KMS-11 (cell line): ENCODE data around the gene ADGRB3.

ENCODE experiments used
- H2AFZ ChIP-seq: fragments of 200-600 bp; sonication (generic); 2 replicates; pipeline ENCODE4 v1.6.1; 2016; ENCODE audit warnings: antibody characterized with exemption, mixed run types, low read depth
- H3K27ac ChIP-seq: fragments of 200-600 bp; sonication (generic); 2 replicates; pipeline ENCODE4 v1.6.1; 2016; ENCODE audit warnings: mild to moderate bottlenecking, mixed run types
- H3K27me3 ChIP-seq: fragments of 200-600 bp; sonication (generic); 2 replicates; pipeline ENCODE4 v1.6.1; 2017; ENCODE audit warnings: mild to moderate bottlenecking, low read depth, mixed run types, moderate library complexity; ENCODE audit not compliant: insufficient read depth
- H3K36me3 ChIP-seq: fragments of 200-600 bp; sonication (generic); 2 replicates; pipeline ENCODE4 v1.6.1; 2017; ENCODE audit warnings: mild to moderate bottlenecking, mixed run types; ENCODE audit not compliant: insufficient read depth
- H3K4me1 ChIP-seq: fragments of 200-600 bp; sonication (generic); 2 replicates; pipeline ENCODE4 v1.6.1; 2016; ENCODE audit warnings: mild to moderate bottlenecking, low read depth, mixed run types; ENCODE audit not compliant: poor library complexity, severe bottlenecking
- H3K4me2 ChIP-seq: fragments of 200-600 bp; sonication (generic); 2 replicates; pipeline ENCODE4 v1.7.0; 2016; ENCODE audit warnings: mild to moderate bottlenecking, mixed run types
- H3K4me3 ChIP-seq: fragments of 200-600 bp; sonication (generic); IDR thresholded peaks from 2 replicates; pipeline ENCODE4 v1.6.1; 2017; ENCODE audit warnings: low read depth, low read length, mixed read lengths; ENCODE audit not compliant: insufficient read depth
- H3K79me2 ChIP-seq: fragments of 200-600 bp; sonication (generic); 2 replicates; pipeline ENCODE4 v1.6.1; 2016; ENCODE audit warnings: low read depth, mixed run types; ENCODE audit not compliant: insufficient read depth
- H3K9ac ChIP-seq: fragments of 200-600 bp; sonication (generic); 2 replicates; pipeline ENCODE4 v1.6.1; 2016; ENCODE audit warnings: mild to moderate bottlenecking, mixed run types
- H4K20me1 ChIP-seq: fragments of 200-600 bp; sonication (generic); 2 replicates; pipeline ENCODE4 v1.6.1; 2016; ENCODE audit warnings: mild to moderate bottlenecking, mixed run types; ENCODE audit not compliant: insufficient read depth
- TF ChIP-seq, protein P1 (sequence below): fragments of 200-600 bp; sonication (generic); conservative IDR thresholded peaks from 2 replicates; pipeline ENCODE4 v1.6.1; 2017; ENCODE audit warnings: low read depth, mild to moderate bottlenecking, antibody characterized with exemption, low read length, moderate library complexity, mixed read lengths

ADGRB3 gene

DNA sequence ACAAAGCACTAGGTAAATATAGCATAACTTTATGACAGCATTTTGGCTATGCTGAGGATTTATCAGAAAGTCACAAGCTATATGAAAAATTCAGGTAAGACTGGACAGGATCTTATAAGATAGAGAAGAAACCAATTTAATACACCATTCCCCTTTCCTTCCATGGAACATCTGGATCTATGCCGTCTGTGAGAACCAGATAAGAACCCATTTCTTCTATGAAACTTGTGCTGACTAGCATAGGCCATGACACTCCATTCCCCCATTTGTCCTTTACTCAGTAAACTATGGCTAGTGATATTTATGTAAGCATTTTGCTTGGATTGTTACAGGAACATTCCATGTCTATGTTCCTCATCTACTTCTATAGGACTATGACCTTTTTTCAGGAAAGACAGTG is 437.7 kb downstream of the ADGRB3 start:
- H3K36me3 ChIP-seq: no peaks in the 10 kb centered on the region
- no peaks in the 10 kb centered on the region for H3K27me3 ChIP-seq
- H3K4me3 ChIP-seq: no peak overlapping the region
- H3K4me1 ChIP-seq: no peaks in the 10 kb centered on the region
- H2AFZ ChIP-seq: no peak overlapping the region
- H3K9ac ChIP-seq: no peak overlapping the region
- H3K27ac ChIP-seq: no peak overlapping the region
- TF ChIP-seq, protein P1, sequence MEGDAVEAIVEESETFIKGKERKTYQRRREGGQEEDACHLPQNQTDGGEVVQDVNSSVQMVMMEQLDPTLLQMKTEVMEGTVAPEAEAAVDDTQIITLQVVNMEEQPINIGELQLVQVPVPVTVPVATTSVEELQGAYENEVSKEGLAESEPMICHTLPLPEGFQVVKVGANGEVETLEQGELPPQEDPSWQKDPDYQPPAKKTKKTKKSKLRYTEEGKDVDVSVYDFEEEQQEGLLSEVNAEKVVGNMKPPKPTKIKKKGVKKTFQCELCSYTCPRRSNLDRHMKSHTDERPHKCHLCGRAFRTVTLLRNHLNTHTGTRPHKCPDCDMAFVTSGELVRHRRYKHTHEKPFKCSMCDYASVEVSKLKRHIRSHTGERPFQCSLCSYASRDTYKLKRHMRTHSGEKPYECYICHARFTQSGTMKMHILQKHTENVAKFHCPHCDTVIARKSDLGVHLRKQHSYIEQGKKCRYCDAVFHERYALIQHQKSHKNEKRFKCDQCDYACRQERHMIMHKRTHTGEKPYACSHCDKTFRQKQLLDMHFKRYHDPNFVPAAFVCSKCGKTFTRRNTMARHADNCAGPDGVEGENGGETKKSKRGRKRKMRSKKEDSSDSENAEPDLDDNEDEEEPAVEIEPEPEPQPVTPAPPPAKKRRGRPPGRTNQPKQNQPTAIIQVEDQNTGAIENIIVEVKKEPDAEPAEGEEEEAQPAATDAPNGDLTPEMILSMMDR: no peak
- H4K20me1 ChIP-seq: no peaks in the 10 kb centered on the region
- no peak overlapping the region for H3K4me2 ChIP-seq
- no peaks in the 10 kb centered on the region for H3K79me2 ChIP-seq

DNA sequence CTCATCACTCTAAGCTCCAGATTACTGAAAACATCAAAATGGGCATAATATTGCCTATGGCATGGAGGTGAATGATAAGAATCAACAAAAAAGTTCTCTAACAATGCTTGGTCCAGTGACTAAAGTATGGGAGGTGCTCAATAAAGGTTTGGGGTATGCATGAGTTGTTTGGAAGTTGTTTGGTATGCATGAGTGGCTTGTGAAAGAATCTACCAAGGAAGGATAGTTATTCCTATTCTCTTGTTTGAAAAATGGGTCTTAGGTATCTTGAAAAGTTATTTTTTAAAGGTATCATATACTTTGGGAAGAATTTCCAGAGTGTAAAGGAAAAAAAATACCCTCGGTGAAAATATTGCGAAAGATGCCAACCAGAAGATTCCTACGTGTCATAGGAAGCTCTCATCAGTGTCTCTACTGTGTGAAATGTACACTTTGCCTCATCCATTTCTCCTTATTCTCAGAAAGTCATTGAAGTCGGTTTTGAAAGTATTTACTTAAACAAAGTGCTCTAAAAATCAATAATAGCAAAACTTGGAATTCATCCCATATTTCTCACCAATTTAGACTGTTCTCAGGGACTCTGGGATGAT is 449.8 kb downstream of the ADGRB3 start:
- Histone ChIP-seq H3K27me3 (no peaks in the 10 kb centered on the region), H3K36me3 (no peaks in the 10 kb centered on the region), H3K4me1 (no peaks in the 10 kb centered on the region), H4K20me1 (no peaks in the 10 kb centered on the region), H3K4me2 (no peak overlapping the region), H3K27ac (no peak overlapping the region), H3K9ac (no peak overlapping the region), H3K79me2 (no peaks in the 10 kb centered on the region), H3K4me3 (no peak overlapping the region), H2AFZ (no peak overlapping the region)
- TF ChIP-seq, protein P1: no peak

DNA sequence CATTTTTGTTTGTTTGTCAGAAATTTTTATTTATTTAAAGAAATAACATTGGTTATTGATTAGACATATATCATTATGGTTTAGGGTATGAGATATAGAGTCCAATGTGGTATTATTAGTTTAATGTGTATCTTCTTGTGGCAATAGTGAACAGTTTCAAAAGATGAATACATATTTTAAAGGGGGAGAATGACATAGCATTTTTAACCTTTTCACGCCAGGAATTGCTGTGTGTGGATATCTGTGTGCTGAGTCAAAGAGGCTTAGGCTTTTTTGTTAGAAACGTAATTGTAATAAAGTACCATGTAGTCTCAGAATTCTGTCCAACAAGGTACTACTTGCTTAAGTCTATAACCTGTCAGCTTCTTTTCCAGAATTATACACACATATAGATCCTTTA is 451.6 kb downstream of the ADGRB3 start:
- Histone ChIP-seq H3K79me2 (no peaks in the 10 kb centered on the region), H3K36me3 (no peaks in the 10 kb centered on the region), H3K4me2 (no peak overlapping the region), H3K9ac (no peak overlapping the region), H3K4me3 (no peak overlapping the region), H3K27ac (no peak overlapping the region), H2AFZ (no peak overlapping the region), H3K4me1 (no peaks in the 10 kb centered on the region), H4K20me1 (no peaks in the 10 kb centered on the region), H3K27me3 (no peaks in the 10 kb centered on the region)
- TF ChIP-seq, protein P1: no peak

DNA sequence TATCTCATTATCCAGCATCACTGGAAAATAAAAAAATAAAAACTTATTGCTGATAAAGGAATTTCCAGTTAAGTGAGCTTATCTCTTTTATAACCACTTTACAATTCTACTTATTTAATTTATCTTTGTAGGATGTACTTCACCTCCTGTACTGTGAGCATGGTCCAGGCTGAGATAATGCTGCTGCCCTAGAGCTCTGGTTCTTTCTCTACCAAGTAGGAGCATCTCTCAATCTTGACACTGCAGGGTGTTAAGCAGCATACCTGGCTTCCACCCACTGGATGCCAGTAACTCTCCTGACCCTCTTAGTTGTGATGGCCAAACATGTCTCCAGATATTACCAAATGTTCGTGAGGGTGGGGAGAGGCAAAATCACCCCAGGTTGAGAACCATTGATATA is 454.5 kb downstream of the ADGRB3 start:
- no peaks in the 10 kb centered on the region for H3K4me1 ChIP-seq

More for the DNA sequence above, 454.5 kb downstream of the ADGRB3 start:
- Histone ChIP-seq H4K20me1 (no peaks in the 10 kb centered on the region), H3K4me3 (no peak overlapping the region), H2AFZ (no peak overlapping the region), H3K4me2 (no peak overlapping the region), H3K27me3 (no peaks in the 10 kb centered on the region), H3K27ac (no peak overlapping the region), H3K36me3 (no peaks in the 10 kb centered on the region), H3K79me2 (no peaks in the 10 kb centered on the region), H3K9ac (no peak overlapping the region)
- TF ChIP-seq, protein P1: no peak
